Activated CD8-positive, alpha-beta memory T cell treated with anti-CD3 and anti-CD28 coated beads for 4 hours (primary cell): ENCODE results near the gene SF3B2.
A peak's percentile ranks its signal among the peaks of the same experiment; 100 is the strongest.

ENCODE experiments used
- DNase-seq, 2 donors: peaks; one replicate each; pipeline ENCODE4 v3.0.0-alpha.2; 2020; ENCODE audit warnings: low read depth in 2 of 2

Gene SF3B2

DNA sequence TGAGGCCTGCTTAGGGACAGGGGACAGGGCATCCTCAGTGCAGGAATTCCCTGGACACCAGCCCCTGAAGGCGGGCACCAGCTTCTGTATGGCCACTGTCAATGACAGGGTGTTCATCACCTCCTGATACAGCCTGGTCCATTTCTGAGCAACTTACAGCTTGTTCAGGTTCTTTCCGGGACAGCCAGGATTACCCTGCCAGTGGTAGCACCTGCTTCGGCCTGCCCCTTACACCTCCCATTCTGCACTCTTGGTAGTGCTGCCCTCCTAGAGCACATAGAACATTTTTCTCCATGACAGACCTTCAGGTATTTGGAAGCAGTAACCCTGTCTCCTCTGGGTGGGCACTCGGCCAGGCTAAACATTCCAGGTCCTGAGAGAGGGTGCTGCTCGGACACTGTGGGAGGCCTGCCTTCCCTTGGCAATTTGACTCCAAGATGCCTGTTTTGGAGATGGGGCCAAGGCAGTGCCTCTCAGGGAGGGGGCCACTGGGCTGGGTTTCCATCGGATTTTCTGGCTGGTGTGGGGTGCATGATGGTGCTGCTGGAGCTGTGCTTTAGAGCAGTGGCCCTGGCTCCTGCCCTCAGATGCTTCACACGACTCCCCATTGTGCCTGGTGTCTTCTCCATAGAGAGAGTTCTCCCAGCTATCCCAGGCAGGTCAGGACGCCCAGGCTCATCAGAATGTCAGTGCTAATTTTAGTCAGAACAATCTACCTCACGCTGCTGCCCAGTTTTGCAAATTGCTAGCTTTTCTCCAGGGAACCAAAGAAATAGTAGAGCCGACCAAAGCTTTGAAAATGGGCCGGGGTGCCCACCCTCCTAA lies 4.4 kb upstream of the SF3B2 start:
- DNase-seq, result no peak

DNA sequence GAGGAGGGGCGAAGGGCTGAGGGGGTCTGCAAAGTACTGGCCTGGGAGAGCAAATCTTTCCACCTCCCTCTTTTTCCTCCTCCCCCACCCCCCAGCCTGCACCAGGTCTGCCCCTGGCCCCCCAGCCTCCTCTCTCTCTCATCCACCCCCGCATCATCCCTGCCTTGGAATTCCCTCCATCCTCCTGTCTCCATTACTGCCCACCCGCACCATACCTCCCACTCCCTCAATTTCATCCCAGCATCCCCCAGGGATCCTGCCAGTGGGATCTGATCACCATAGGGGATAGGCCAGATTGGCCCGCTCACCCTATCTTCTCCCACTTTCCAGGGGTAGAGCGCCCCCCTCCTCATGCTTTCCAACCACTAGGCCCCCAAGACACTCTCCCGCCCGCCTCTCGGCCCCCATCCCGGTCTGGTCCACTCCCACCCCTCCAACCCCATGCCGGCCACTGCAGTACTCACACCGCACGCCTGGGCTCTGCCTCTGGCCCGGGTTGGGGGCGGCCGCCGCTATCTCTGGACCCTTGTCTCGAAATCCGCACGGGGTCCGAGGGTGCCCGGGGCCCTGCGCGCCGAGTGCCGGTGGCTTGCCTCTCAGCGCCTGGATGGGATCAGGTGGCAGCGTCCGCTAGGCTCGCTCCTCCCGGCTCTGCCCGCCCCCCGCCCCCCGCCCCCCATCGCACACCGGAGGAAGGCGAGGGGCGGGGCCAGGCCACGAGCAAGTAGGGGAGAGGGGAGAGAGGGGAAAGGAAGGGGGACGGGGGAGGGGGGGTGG lies 3.4 kb upstream of the SF3B2 start, which contains the start of gene GAL3ST3:
Gene GAL3ST3, minus strand, starts transcription at position 615 of the 777 bp plus-strand sequence. CDS start 3,746 bp downstream, outside the sequence.
- DNase-seq, result no peak

- DNase-seq, result no peak
Observed at GRCh38 chr11:66050581-66051231, 1.5 kb upstream of the SF3B2 start.

DNA sequence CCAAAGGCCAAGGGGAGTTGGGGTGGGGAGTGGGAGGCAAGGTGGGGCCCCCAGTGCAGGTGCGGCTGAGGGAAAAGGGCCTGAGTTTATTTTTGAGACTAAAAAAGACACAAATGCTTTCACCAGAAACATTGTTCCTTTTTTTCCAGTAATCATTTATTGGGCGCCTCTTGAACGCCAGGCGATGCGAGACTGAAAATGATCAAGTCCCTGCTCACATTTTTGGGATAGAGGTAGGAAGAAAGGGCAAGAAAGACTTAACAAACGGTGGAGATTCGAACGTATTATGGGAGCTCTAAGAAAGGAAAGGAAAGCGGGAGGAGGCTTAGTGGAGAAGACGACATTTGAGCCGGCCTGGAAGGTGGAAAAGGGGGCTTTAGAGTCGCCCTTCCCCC lies 796 bp upstream of the SF3B2 start:
- no peak for DNase-seq

- DNase-seq, result no peak
Observed at GRCh38 chr11:66052664-66052982, 459 bp downstream of the SF3B2 start.

GRCh38 chr11:66055021-66055420 lies 2.9 kb downstream of the SF3B2 start:
- DNase-seq, result no peak

DNA sequence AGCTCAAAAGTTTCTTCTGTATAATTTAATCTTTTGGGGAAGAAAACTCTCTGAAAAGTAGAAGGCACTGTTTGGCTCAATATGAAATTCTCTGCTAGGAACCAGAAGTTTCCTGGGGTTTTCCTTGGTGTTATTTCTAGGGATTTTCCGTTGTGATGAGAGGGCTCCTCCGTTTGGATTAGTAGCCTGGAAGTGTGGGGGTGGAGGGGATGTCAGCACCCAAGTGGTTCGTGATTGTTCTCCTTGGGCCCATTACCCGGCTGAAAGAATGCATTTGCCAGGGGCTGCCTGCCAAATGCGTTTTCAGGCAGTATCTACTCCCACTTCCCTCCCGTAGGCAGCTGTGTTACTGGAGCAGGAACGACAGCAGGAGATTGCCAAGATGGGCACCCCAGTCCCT lies 4.3 kb downstream of the SF3B2 start:
- no peak for DNase-seq

DNA sequence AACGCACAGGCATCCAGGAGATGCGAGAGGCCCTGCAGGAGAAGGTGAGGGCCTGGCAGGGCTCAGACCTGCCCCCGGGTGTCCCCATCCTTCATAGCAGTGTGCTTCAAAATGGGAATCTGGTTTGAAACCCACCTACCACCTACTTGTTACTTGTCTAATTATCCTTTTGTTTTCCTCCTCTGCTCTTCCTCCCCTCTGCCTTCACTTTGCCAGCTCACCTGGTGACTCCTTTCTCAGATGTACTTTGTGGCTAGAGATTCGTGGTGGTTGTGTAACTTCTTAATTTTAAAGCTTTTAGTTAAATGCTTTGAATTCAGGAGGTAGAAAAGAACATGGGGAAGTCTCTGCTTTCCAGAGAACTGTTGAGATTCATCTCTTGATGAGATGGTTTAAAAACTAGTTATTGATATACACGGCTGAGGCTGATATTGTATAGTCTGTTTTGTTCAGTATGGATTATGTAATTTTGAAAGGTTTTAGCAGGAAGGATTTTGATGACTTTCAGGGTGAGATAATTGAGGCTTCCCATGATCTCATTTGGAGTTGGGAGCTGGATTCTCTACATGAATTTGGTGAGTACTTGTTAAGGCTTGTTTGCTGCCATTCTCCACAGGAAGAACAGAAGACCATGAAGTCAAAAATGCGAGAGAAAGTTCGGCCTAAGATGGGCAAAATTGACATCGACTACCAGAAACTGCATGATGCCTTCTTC lies 8.0 kb downstream of the SF3B2 start:
- DNase-seq, result no peak

- DNase-seq, result no peak
Observed at GRCh38 chr11:66061268-66061667, 9.1 kb downstream of the SF3B2 start.

GRCh38 chr11:66062408-66062807 lies 10.2 kb downstream of the SF3B2 start:
- no peak for DNase-seq

DNA sequence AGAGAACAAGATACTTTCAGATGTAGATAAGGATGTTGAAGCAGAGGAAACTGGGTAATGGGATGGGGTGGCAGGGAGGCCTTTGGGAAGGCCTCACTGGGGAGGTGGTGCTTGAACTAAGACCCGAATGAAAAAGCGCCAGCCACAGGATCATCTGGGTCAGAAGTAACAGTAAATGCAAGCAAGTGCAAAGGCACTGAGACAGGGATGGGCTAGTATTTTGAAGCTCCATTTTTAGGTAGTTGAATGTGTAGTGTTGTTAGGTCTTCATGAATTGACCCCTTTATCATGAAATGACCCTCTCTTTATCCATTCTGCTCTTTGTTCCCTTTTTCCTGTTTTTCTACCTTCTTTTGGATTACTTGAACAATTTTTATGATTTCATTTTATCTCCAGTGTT lies 11.7 kb downstream of the SF3B2 start:
- DNase-seq, result no peak

DNA sequence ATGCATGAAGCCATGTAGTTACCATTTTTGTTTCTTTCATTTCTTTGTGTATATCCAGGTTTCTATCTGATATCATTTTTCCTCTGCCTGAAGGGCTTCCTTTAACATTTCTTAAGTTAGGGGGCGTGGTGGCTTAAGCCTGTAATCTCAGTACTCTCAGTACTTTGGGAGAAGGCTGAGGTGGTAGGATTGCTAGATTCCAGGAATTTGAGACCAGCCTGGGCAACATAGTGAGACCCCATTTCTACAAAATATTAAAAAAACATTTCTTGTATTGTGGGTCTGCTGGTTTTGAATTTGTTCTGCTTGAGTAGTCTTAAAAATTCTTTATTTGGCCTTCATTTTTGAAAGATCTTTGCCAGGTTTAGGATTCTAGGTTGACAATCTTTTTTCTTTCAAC lies 12.4 kb downstream of the SF3B2 start:
- DNase-seq, result no peak

- no peak for DNase-seq
Observed at GRCh38 chr11:66066751-66067150, 14.6 kb downstream of the SF3B2 start.

DNA sequence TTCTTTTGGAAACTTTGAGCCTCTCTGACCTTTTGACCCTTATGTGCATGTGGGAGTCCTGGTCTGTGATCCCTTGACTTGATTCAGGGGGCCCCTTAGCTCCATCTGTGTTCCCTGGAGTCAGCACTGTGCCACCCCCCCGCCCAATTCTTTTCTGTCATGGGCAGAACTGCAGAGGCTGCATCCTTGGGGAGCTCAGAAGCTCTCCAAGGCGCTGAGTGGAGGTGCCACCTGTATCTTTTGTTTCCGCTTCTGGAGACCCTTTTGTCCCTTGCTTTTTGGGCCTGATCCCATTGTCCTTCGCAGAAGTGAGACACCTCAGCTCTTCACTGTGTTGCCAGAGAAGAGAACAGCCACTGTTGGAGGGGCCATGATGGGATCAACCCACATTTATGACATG lies 15.5 kb downstream of the SF3B2 start:
- no peak for DNase-seq

- DNase-seq, result peak; percentile 43 to 47
Observed at GRCh38 chr11:66068154-66068821, 16.1 kb downstream of the SF3B2 start.

GRCh38 chr11:66068923-66069714 lies 17.0 kb downstream of the SF3B2 start:
- no peak for DNase-seq

- DNase-seq, result peak; percentile 67 to 73
Observed at GRCh38 chr11:66069715-66070603, 17.8 kb downstream of the SF3B2 start, which contains the start of gene PACS1. TSS of gene PACS1 (plus strand) at chr11:66070272. CDS start at chr11:66070487, 215 bp downstream.

GRCh38 chr11:66070604-66071380 lies 18.6 kb downstream of the SF3B2 start:
- DNase-seq, result no peak

- no peak for DNase-seq
Observed at GRCh38 chr11:66071381-66071801, 19.2 kb downstream of the SF3B2 start.
